GM06990 (cell line): ENCODE results near the gene VSIR.

Experiments
- DNase-seq: peaks from one replicate; pipeline ENCODE4 v3.0.0-alpha.2; 2011; ENCODE audit not compliant: insufficient read length; ENCODE audit errors: extremely low read depth
- H3K27me3 ChIP-seq: replicated peaks from 2 replicates; pipeline ENCODE4 v1.6.0; 2011; ENCODE audit warnings: low read length; ENCODE audit not compliant: control insufficient read depth, insufficient read depth
- H3K36me3 ChIP-seq: 2 replicates; pipeline ENCODE4 v1.5.1; 2011; ENCODE audit warnings: low read length; ENCODE audit not compliant: control insufficient read depth, insufficient read depth
- H3K4me3 ChIP-seq: replicated peaks from 2 replicates; pipeline ENCODE4 v1.5.1; 2011; ENCODE audit warnings: low read depth, mild to moderate bottlenecking, control low read depth, low read length
- CTCF ChIP-seq: IDR thresholded peaks from 2 replicates; pipeline ENCODE4 v1.5.1; 2011; ENCODE audit warnings: low read length, control low read depth, mild to moderate bottlenecking, inconsistent platforms; ENCODE audit not compliant: insufficient read depth, poor library complexity, severe bottlenecking

The VSIR gene

GRCh38 chr10:71789871-71790270 lies 16.6 kb upstream of the VSIR start:
- no peaks in the 10 kb centered on the region for H3K36me3 ChIP-seq
- no peak overlapping the region for H3K4me3 ChIP-seq
- DNase-seq: no peak
- no peak for TF ChIP-seq CTCF
- no peaks in the 10 kb centered on the region for H3K27me3 ChIP-seq

GRCh38 chr10:71788954-71789353 lies 15.6 kb upstream of the VSIR start:
- no peaks in the 10 kb centered on the region for H3K27me3 ChIP-seq
- no peak overlapping the region for H3K4me3 ChIP-seq
- TF ChIP-seq CTCF: no peak
- DNase-seq: no peak
- H3K36me3 ChIP-seq: no peaks in the 10 kb centered on the region

- DNase-seq: no peak
- TF ChIP-seq CTCF: no peak
- no peak overlapping the region for H3K4me3 ChIP-seq
- H3K27me3 ChIP-seq: no peaks in the 10 kb centered on the region
- no peaks in the 10 kb centered on the region for H3K36me3 ChIP-seq
Measured at GRCh38 chr10:71784679-71785272, 11.5 kb upstream of the VSIR start.

GRCh38 chr10:71783917-71784678 lies 10.8 kb upstream of the VSIR start:
- H3K27me3 ChIP-seq: no peaks in the 10 kb centered on the region
- DNase-seq: no peak
- H3K4me3 ChIP-seq: no peak overlapping the region
- no peak for TF ChIP-seq CTCF
- no peaks in the 10 kb centered on the region for H3K36me3 ChIP-seq

- H3K27me3 ChIP-seq: no peaks in the 10 kb centered on the region
- no peak overlapping the region for H3K4me3 ChIP-seq
- H3K36me3 ChIP-seq: no peaks in the 10 kb centered on the region
- no peak for TF ChIP-seq CTCF
- DNase-seq: no peak
Measured at GRCh38 chr10:71782917-71783490, 9.7 kb upstream of the VSIR start.
